Loucy (cell line): Measurements from ENCODE around the gene DCP2.

Source experiments
- H2AFZ ChIP-seq: fragments of 200-600 bp; sonication (generic); 2 replicates; pipeline ENCODE4 v1.6.0; 2016; ENCODE audit warnings: antibody characterized with exemption, mild to moderate bottlenecking, low read length, moderate library complexity
- H3F3A ChIP-seq: fragments of 200-600 bp; 2 replicates; pipeline ENCODE4 v1.6.0; 2016; ENCODE audit warnings: antibody characterized with exemption, low read depth, mild to moderate bottlenecking
- H3K27me3 ChIP-seq: fragments of 200-600 bp; sonication (generic); 2 replicates; pipeline ENCODE4 v1.6.1; 2014; ENCODE audit warnings: low read length, mild to moderate bottlenecking; ENCODE audit not compliant: insufficient read depth, poor library complexity, severe bottlenecking
- H3K36me3 ChIP-seq: fragments of 200-600 bp; sonication (generic); 2 replicates; pipeline ENCODE4 v1.6.1; 2016; ENCODE audit warnings: low read length; ENCODE audit not compliant: insufficient read depth
- H3K4me1 ChIP-seq: fragments of 200-600 bp; sonication (generic); 2 replicates; pipeline ENCODE4 v1.5.1; 2014; ENCODE audit warnings: low read length, mild to moderate bottlenecking; ENCODE audit not compliant: insufficient read depth, poor library complexity, severe bottlenecking
- H3K4me2 ChIP-seq: fragments of 200-600 bp; sonication (generic); 2 replicates; pipeline ENCODE4 v1.6.0; 2014; ENCODE audit warnings: antibody characterized with exemption, low read length, low read depth, mild to moderate bottlenecking; ENCODE audit not compliant: poor library complexity, severe bottlenecking
- H3K4me3 ChIP-seq: fragments of 200-600 bp; sonication (generic); 2 replicates; pipeline ENCODE4 v1.5.1; 2014; ENCODE audit warnings: low read length, mild to moderate bottlenecking, mixed read lengths; ENCODE audit not compliant: poor library complexity, severe bottlenecking
- H3K79me2 ChIP-seq: fragments of 200-600 bp; sonication (generic); 2 replicates; pipeline ENCODE4 v1.6.1; 2014; ENCODE audit warnings: low read length; ENCODE audit not compliant: insufficient read depth
- H3K9ac ChIP-seq: fragments of 200-600 bp; sonication (generic); 2 replicates; pipeline ENCODE4 v1.6.0; 2014; ENCODE audit warnings: mild to moderate bottlenecking, low read depth, low read length, moderate library complexity; ENCODE audit not compliant: poor library complexity, severe bottlenecking
- H3K9me2 ChIP-seq: fragments of 200-600 bp; sonication (generic); replicated peaks from 2 replicates; pipeline ENCODE4 v1.6.1; 2016; ENCODE audit warnings: low read depth, low read length, mixed read lengths
- H3K9me3 ChIP-seq: fragments of 200-600 bp; sonication (generic); 2 replicates; pipeline ENCODE4 v1.6.1; 2014; ENCODE audit warnings: mild to moderate bottlenecking, antibody characterized with exemption, low read length, low read depth; ENCODE audit not compliant: insufficient read depth
- H4K20me1 ChIP-seq: fragments of 200-600 bp; sonication (generic); 2 replicates; pipeline ENCODE4 v1.6.0; 2014; ENCODE audit warnings: antibody characterized with exemption, low read length, mild to moderate bottlenecking; ENCODE audit not compliant: insufficient read depth, poor library complexity, severe bottlenecking
- EZH2phosphoT487 ChIP-seq: fragments of 200-600 bp; IDR thresholded peaks from 2 replicates; pipeline ENCODE4 v1.6.1; 2018; ENCODE audit warnings: antibody characterized with exemption, mild to moderate bottlenecking, moderate library complexity, borderline replicate concordance
- TF ChIP-seq, protein P1 (sequence below): fragments of 200-600 bp; sonication (generic); conservative IDR thresholded peaks from 2 replicates; pipeline ENCODE4 v1.5.1; 2014; ENCODE audit warnings: mild to moderate bottlenecking, antibody characterized with exemption, low read length

DCP2 gene

GRCh38 chr5:113054899-113055298, 78.3 kb downstream of the DCP2 start:
- Histone ChIP-seq H4K20me1 (no peaks in the 10 kb centered on the region), H3K9ac (no peak overlapping the region), H3K9me3 (no peaks in the 10 kb centered on the region), H2AFZ (no peak overlapping the region), H3K4me2 (no peak overlapping the region), H3K4me1 (no peaks in the 10 kb centered on the region), H3K27me3 (no peaks in the 10 kb centered on the region), H3K9me2 (no peaks in the 10 kb centered on the region), H3K4me3 (no peak overlapping the region), H3K36me3 (no peaks in the 10 kb centered on the region), H3F3A (no peaks in the 10 kb centered on the region), H3K79me2 (no peaks in the 10 kb centered on the region)
- no peak for TF ChIP-seq EZH2phosphoT487

- Histone ChIP-seq H2AFZ (no peak overlapping the region), H3K9me3 (no peaks in the 10 kb centered on the region), H3F3A (no peaks in the 10 kb centered on the region), H3K4me1 (peaks cover 6% of the 10 kb centered on the region), H3K9me2 (no peaks in the 10 kb centered on the region), H3K4me2 (no peak overlapping the region), H4K20me1 (no peaks in the 10 kb centered on the region), H3K36me3 (no peaks in the 10 kb centered on the region), H3K4me3 (no peak overlapping the region), H3K27me3 (no peaks in the 10 kb centered on the region), H3K79me2 (no peaks in the 10 kb centered on the region), H3K9ac (no peak overlapping the region)
- TF ChIP-seq, protein P1, sequence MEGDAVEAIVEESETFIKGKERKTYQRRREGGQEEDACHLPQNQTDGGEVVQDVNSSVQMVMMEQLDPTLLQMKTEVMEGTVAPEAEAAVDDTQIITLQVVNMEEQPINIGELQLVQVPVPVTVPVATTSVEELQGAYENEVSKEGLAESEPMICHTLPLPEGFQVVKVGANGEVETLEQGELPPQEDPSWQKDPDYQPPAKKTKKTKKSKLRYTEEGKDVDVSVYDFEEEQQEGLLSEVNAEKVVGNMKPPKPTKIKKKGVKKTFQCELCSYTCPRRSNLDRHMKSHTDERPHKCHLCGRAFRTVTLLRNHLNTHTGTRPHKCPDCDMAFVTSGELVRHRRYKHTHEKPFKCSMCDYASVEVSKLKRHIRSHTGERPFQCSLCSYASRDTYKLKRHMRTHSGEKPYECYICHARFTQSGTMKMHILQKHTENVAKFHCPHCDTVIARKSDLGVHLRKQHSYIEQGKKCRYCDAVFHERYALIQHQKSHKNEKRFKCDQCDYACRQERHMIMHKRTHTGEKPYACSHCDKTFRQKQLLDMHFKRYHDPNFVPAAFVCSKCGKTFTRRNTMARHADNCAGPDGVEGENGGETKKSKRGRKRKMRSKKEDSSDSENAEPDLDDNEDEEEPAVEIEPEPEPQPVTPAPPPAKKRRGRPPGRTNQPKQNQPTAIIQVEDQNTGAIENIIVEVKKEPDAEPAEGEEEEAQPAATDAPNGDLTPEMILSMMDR = no peak
- no peak for TF ChIP-seq EZH2phosphoT487
Measured at GRCh38 chr5:113056988-113057387, 80.4 kb downstream of the DCP2 start.

- no peak overlapping the region for H2AFZ ChIP-seq
- no peaks in the 10 kb centered on the region for H3K27me3 ChIP-seq
- H3K4me3 ChIP-seq = no peak overlapping the region
- H3K4me1 ChIP-seq = peaks cover 11% of the 10 kb centered on the region
- H3F3A ChIP-seq = no peaks in the 10 kb centered on the region
- H3K4me2 ChIP-seq = no peak overlapping the region
- no peaks in the 10 kb centered on the region for H4K20me1 ChIP-seq
- no peak for TF ChIP-seq EZH2phosphoT487
- TF ChIP-seq, protein P1 = no peak
- no peaks in the 10 kb centered on the region for H3K9me3 ChIP-seq
- H3K36me3 ChIP-seq = no peaks in the 10 kb centered on the region
- H3K79me2 ChIP-seq = no peaks in the 10 kb centered on the region
- no peaks in the 10 kb centered on the region for H3K9me2 ChIP-seq
- no peak overlapping the region for H3K9ac ChIP-seq
Measured at GRCh38 chr5:113057557-113057984, 81.0 kb downstream of the DCP2 start.

- no peak for TF ChIP-seq EZH2phosphoT487
- TF ChIP-seq, protein P1 = no peak
- no peaks in the 10 kb centered on the region for H3F3A ChIP-seq
- no peaks in the 10 kb centered on the region for H4K20me1 ChIP-seq
- no peak overlapping the region for H3K9ac ChIP-seq
- H2AFZ ChIP-seq = no peak overlapping the region
- no peaks in the 10 kb centered on the region for H3K9me2 ChIP-seq
- no peaks in the 10 kb centered on the region for H3K36me3 ChIP-seq
- no peaks in the 10 kb centered on the region for H3K9me3 ChIP-seq
- no peaks in the 10 kb centered on the region for H3K79me2 ChIP-seq
- H3K4me1 ChIP-seq = peaks cover 18% of the 10 kb centered on the region
- no peak overlapping the region for H3K4me3 ChIP-seq
- no peaks in the 10 kb centered on the region for H3K27me3 ChIP-seq
- H3K4me2 ChIP-seq = no peak overlapping the region
Measured at GRCh38 chr5:113058269-113058668, 81.7 kb downstream of the DCP2 start.
